ENCODE measurements around the gene RHOH. TPM values are rescaled to one million over a fixed set of nuclear protein-coding genes. Genes with fewer than 3 reads are reported as not detected.
A peak's percentile ranks its signal among the peaks of the same experiment; 100 is the strongest.
"Not testable (repeated sequence)": the region's sequence is repeated elsewhere in the genome, so short reads cannot be mapped to it uniquely, and the experiment has no call there.

Gene RHOH
- total and polyA plus RNA-seq, 10 of the 15 experiments (the other 5 are each of a cell fraction or from before 2014, with no cell fraction given) = 46.5 to 120 (median 57.9) TPM

- TF ChIP-seq ZZZ3 (IDR thresholded peaks at IDR 0.05; ENCODE audit: control insufficient read depth, insufficient read length, low read depth) (no peak), CREM (IDR thresholded peaks at IDR 0.05; ENCODE audit: low read depth) (0 out of 2 replicates have a peak, but pooled peaks have one; percentile 16), RAD51 (IDR thresholded peaks at IDR 0.05) (no peak), NBN (IDR thresholded peaks at IDR 0.05) (no peak), E2F4 (IDR thresholded peaks at IDR 0.05; ENCODE audit: low read depth, low read length) (no peak), RAD21 (IDR thresholded peaks at IDR 0.05; ENCODE audit: insufficient read depth, low read depth, low read length) (0 out of 2 replicates have a peak, but pooled peaks have one; percentile 3), RUNX3 (IDR thresholded peaks at IDR 0.05; ENCODE audit: low read length) (peak; percentile 92), NKRF (conservative IDR thresholded peaks at IDR 0.05) (no peak), ATF3 (IDR thresholded peaks at IDR 0.05; ENCODE audit: borderline replicate concordance, extremely low read depth, low read depth, low read length) (no peak)
Observed at GRCh38 chr4:40289366-40290188, 92.7 kb downstream of the RHOH start (continued).

- 95% methylated on average over 2 of the region's 2 CpGs for WGBS (ENCODE audit: insufficient coverage, insufficient replicate concordance, low lambda C conversion rate, missing lambda C conversion rate)
- ChIA-PET SMC1A (ENCODE audit: uncharacterized antibody, unreplicated experiment) (interaction anchor here (0.7 to 3.0 kb wide), 9 partner anchors 9 to 329 kb away, joined by 3 to 15 read pairs (median 4); no protein-coding TSS in a partner anchor), CTCF (interaction anchor here (0.6 to 1.8 kb wide), 6 partner anchors 14 to 158 kb away, joined by 3 to 6 read pairs (median 4); no protein-coding TSS in a partner anchor), POLR2A (interaction anchor here (0.5 to 1.4 kb wide), 5 partner anchors 9 to 100 kb away, joined by 3 to 5 read pairs (median 4); no protein-coding TSS in a partner anchor), RAD21 (ENCODE audit: unreplicated experiment) (interaction anchor here (0.9 to 1.4 kb wide), 5 partner anchors 16 to 100 kb away, joined by 3 to 8 read pairs (median 4); no protein-coding TSS in a partner anchor)
- intact Hi-C loops (cut with micrococcal nuclease; ENCODE audit: unreplicated experiment); DNase-seq (ENCODE audit: low read depth, low spot score); ATAC-seq; H4K20me1 ChIP-seq (ENCODE audit: control insufficient read depth, insufficient read depth); H3K36me3 ChIP-seq (ENCODE audit: control insufficient read depth in 2 of 2, insufficient read depth in 2 of 2, low read length in 1 of 2); H3K9me3 ChIP-seq (replicated peaks; ENCODE audit: control insufficient read depth, insufficient read depth, low read length); in situ Hi-C loops (cut with MboI); H3K27ac ChIP-seq (ENCODE audit: control insufficient read depth, insufficient read depth); H3K4me2 ChIP-seq (ENCODE audit: control insufficient read depth, insufficient read depth); BruUV-seq (replicated peaks); H3K27me3 ChIP-seq (replicated peaks in 1 of 2; ENCODE audit: control insufficient read depth in 2 of 2, insufficient read depth in 2 of 2, low read length in 1 of 2); H3K4me3 ChIP-seq; FAIRE-seq; H3K9ac ChIP-seq (ENCODE audit: control insufficient read depth, insufficient read depth, low read length); H2AFZ ChIP-seq (ENCODE audit: control insufficient read depth, low read depth, low read length); H3K79me2 ChIP-seq (ENCODE audit: control insufficient read depth, insufficient read depth, low read length): not testable (repeated sequence)
- H3K4me1 ChIP-seq (ENCODE audit: control insufficient read depth, insufficient read depth, low read length) = peaks cover 12% of the 10 kb centered on the region
Observed at GRCh38 chr4:40290611-40291186, 93.9 kb downstream of the RHOH start.

All from GM12878 (cell line).